Activated CD4-positive, CD25-positive, alpha-beta regulatory T cell treated with anti-CD3 and anti-CD28 coated beads, Interleukin-2, amount 50 U/mL, for 24 hours (primary cell): ENCODE measurements around the gene DMRTC2.

ENCODE experiments used
- ATAC-seq, 2 donors: fragments of 150-1000 bp; cut with Tn5 transposase; one replicate each; pipeline ENCODE4 v1.10.0; 2021; ENCODE audit warnings: mild to moderate bottlenecking in 1 of 2, moderate library complexity in 1 of 2

The DMRTC2 gene

DNA sequence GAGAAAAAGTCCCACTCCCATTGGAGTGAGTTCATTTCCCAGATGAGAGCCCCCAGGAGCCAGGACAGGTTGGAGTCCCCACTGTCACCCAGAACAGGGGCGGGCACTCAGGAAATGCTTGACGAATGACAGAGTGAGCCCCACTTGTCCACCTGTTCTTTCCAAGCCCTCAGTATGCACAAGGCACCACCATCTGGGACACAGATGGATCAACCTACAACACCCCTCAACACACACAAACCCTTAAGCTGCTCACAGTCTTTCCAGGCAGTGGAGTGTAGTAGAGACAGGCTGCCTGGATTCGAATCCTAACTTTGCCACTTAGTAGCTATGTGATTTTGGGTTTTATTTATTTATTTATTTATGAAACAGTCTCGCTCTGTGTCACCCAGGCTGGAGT is 46.1 kb downstream of the DMRTC2 start:
- no peak for ATAC-seq

DNA sequence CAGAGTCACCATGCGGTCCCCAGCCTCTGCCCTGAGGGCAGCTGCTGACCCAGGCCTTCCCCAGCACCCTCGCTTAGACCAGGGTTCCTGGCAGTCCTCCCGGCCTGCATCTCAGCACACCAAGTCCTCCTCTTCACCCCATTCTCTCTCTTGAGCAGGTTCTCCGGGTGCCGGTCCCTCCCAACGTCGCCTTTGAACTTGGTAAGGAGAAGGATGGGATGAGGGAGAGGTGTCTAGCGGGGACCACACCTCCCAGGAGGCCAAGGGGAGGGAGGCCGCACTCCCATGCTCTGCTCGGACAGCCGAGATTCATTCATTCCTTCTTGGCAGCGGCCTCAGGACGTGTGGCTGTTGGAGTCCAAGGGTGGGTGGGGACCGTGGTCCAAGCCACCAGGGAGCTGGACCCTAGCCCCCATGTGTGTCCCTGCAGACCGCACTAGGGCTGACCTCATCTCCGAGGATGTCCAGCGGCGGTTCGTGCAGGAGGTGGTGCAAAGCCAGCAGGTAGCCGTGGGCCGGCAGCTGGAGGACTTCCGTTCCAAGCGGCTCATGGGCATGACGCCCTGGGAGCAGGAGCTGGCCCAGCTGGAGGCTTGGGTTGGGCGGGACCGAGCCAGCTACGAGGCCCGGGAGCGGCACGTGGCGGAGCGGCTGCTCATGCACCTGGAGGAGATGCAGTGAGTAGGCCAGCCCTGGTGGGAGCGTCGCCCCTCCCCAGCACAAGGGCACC is 47.5 kb downstream of the DMRTC2 start:
- ATAC-seq: no peak

DNA sequence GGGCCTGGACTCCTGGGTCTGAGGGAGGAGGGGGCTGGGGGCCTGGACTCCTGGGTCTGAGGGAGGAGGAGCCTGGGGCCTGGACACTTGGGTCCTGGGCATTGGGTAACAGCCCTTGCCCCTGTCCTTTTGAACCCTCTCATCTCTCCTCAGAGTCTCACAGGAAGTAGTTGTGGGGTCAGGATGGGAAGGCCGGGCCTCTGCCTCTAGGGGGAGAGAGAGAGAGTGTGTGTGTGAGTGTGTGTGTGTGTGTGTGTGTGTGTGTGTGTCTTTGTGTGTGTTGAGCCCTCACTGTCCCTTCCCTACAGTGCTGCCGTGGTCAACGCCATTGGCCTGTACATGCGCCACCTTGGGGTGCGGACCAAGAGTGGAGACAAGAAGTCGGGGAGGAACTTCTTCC is 49.1 kb downstream of the DMRTC2 start:
- peak in 1 of 2 donors; percentile 42 for ATAC-seq

GRCh38 chr19:41894350-41894749 is 49.5 kb downstream of the DMRTC2 start:
- ATAC-seq: no peak

DNA sequence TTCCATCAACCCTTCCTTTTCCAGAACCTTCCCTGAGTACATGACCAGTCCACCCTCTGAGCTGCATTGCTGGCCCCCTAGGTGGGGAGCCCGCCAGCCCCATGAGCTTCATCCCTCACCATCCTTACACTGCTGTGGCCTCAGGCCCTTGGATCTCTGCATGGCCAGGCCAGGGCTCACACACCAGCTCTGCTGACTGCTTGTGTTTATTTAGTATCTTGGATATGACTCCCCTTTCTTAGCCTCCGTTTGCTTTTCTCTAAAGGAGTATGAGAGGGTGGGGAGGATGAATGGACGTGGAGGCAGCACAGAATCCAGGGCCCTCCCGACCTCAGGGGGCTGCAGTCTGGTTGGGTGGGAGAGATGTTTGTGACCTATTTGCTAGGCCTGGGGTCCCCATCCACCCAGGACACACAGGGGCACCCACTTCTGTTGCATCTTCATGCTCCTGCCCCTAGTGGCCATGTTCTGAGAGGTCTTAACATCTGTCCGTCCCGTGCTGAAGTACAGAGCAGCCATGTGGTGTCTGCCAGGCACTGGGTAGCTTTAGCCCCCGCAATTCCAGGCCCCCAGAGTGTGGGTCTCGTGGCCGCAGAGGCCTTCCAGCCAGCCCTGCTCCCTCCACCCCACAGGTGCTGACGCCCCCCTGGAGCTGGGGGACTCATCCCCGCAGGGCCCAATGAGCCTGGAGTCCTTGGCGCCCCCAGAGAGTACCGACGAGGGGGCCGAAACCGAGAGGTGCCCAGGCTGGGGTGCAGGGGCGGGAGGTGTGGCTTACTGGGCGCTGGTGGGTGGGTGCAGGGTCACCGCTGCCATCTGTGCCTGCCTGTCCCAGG is 51.1 kb downstream of the DMRTC2 start:
- ATAC-seq: peak; percentile 61 to 62

- ATAC-seq: no peak
These were observed 51.7 kb downstream of the DMRTC2 start for GRCh38 chr19:41896581-41896942.

DNA sequence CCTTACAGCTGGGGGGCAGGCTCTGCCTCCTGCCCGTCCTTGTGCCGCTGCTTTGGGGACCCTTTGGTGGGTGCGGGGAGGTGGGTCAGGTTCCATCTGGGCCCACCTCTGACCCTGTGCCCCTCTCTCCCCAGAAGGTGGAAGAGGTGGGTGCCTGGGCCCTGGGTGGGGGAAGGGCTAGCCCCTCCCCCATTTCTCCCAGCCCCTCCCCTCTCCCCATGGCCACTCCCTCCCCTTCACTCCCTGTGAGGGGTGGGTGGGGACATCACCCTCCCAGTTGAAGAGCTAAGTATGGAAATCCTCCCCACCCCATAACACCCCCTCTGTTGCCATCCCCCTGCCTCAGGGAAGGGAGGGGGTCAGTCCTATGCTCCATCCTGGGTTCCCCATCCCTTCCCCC is 52.3 kb downstream of the DMRTC2 start:
- ATAC-seq: no peak

DNA sequence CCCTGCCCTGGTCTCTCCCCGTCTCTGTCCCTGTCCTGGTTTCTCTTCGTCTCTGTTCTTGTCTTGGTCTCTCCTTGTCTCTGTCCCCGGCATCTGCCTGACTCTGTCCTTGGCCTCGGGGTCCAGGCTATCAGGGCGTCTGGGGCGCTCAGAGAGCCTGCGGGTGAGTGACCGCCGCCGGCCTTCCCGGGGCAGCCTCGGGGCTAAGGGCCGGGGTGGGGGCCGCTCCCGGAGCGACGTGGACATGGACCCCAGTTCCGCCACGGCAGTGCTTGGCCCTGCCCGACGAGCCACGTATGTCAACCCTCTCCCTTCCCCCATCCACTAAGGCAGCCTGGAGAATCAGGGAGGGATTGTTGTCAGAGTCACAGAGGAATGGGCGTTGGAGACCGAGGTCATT is 53.0 kb downstream of the DMRTC2 start:
- no peak for ATAC-seq

GRCh38 chr19:41898235-41898634 is 53.4 kb downstream of the DMRTC2 start:
- ATAC-seq: no peak
